Activated B cell treated with CpG ODN at 0.5 μM for 24 hours (primary cell): ENCODE measurements around the gene TCEAL1. TPM values are rescaled to one million over a fixed set of nuclear protein-coding genes. Genes with fewer than 3 reads are reported as not detected.
"Not testable (repeated sequence)": the region's sequence is repeated elsewhere in the genome, so short reads cannot be mapped to it uniquely, and the experiment has no call there.

ENCODE experiments used
- ATAC-seq: fragments of 200-7000 bp; cut with Tn5 transposase; one replicate; pipeline ENCODE4 v1.10.0; 2021; ENCODE audit warnings: low read depth, mild to moderate bottlenecking, moderate library complexity
- CTCF ChIA-PET: fragments of 350-600 bp; sonication (Branson Sonifier 250); formaldehyde crosslinking; loops from one replicate; lab custom pipeline; 2021; ENCODE audit warnings: antibody characterized with exemption; lab: Charles Lee
- POLR2A ChIA-PET: fragments of 350-600 bp; sonication (Branson Sonifier 250); formaldehyde crosslinking; loops from one replicate; lab custom pipeline; 2021; ENCODE audit warnings: antibody characterized with exemption; lab: Charles Lee
- DNase-seq: peaks from one replicate; pipeline ENCODE4 v3.0.0; 2022
- H3K27ac Mint-ChIP-seq: one replicate; pipeline ENCODE4 v1.8.0; 2020; ENCODE audit warnings: mixed read lengths
- H3K27me3 Mint-ChIP-seq: one replicate; pipeline ENCODE4 v1.8.0; 2021; ENCODE audit warnings: mixed read lengths
- H3K36me3 Mint-ChIP-seq: one replicate; pipeline ENCODE4 v1.8.0; 2021; ENCODE audit warnings: low read depth, mixed read lengths
- H3K4me1 Mint-ChIP-seq: one replicate; pipeline ENCODE4 v1.8.0; 2021; ENCODE audit warnings: mixed read lengths
- H3K4me3 Mint-ChIP-seq: one replicate; pipeline ENCODE4 v1.8.0; 2020; ENCODE audit warnings: mild to moderate bottlenecking, mixed read lengths
- H3K9me3 Mint-ChIP-seq: one replicate; pipeline ENCODE4 v1.8.0; 2020; ENCODE audit warnings: mixed read lengths
- CTCF ChIP-seq: fragments of 200-600 bp; IDR thresholded peaks from one replicate; pipeline ENCODE4 v1.8.0; 2022; ENCODE audit warnings: antibody characterized with exemption, mild to moderate bottlenecking
- intact Hi-C: fragments of 100-400 bp; cut with micrococcal nuclease; formaldehyde crosslinking; loops from one replicate; pipeline ENCODE4 v1.15.1; 2024
- total RNA-seq: library from RNA; stranded (reverse); gene quantifications from 2 replicates; pipeline ENCODE4 v1.2.3, GENCODE V29; 2022

Gene TCEAL1
- total RNA-seq, 1 donor from 2014 or later, result 10.4 TPM

GRCh38 chrX:103658681-103659433 lies 30.1 kb downstream of the TCEAL1 start:
- no peak overlapping the region for H3K4me3 Mint-ChIP-seq
- H3K36me3 Mint-ChIP-seq, result no peaks in the 10 kb centered on the region
- DNase-seq, result no peak
- no peaks in the 10 kb centered on the region for H3K4me1 Mint-ChIP-seq
- TF ChIP-seq CTCF, result no peak
- intact Hi-C loops, result no loop called here
- no peak for ATAC-seq
- H3K9me3 Mint-ChIP-seq, result no peaks in the 10 kb centered on the region
- H3K27me3 Mint-ChIP-seq, result peaks cover 7% of the 10 kb centered on the region
- CTCF ChIA-PET, result no interaction called here
- POLR2A ChIA-PET, result no interaction called here
- no peak overlapping the region for H3K27ac Mint-ChIP-seq

- H3K4me1 Mint-ChIP-seq, H3K27ac Mint-ChIP-seq, H3K36me3 Mint-ChIP-seq, POLR2A ChIA-PET, H3K27me3 Mint-ChIP-seq, DNase-seq, H3K4me3 Mint-ChIP-seq, intact Hi-C loops, ATAC-seq, CTCF ChIA-PET, H3K9me3 Mint-ChIP-seq: not testable (repeated sequence)
These were observed 30.7 kb downstream of the TCEAL1 start for GRCh38 chrX:103659460-103659859.

- ChIA-PET CTCF (no interaction called here), POLR2A (no interaction called here)
- H3K9me3 Mint-ChIP-seq, result no peaks in the 10 kb centered on the region
- no peaks in the 10 kb centered on the region for H3K4me1 Mint-ChIP-seq
- ATAC-seq (no peak), DNase-seq (no peak)
- no peak overlapping the region for H3K4me3 Mint-ChIP-seq
- intact Hi-C loops, result no loop called here
- TF ChIP-seq CTCF, result no peak
- H3K27me3 Mint-ChIP-seq, result peaks cover 7% of the 10 kb centered on the region
- H3K36me3 Mint-ChIP-seq, result no peaks in the 10 kb centered on the region
- H3K27ac Mint-ChIP-seq, result no peak overlapping the region
These were observed 35.4 kb downstream of the TCEAL1 start for GRCh38 chrX:103663981-103664762.

GRCh38 chrX:103666202-103667107 lies 37.7 kb downstream of the TCEAL1 start:
- Mint-ChIP-seq H3K4me3 (no peak overlapping the region), H3K36me3 (no peaks in the 10 kb centered on the region), H3K4me1 (no peaks in the 10 kb centered on the region), H3K27me3 (peaks cover 7% of the 10 kb centered on the region), H3K9me3 (no peaks in the 10 kb centered on the region), H3K27ac (no peak overlapping the region)
- no peak for ATAC-seq
- DNase-seq, result no peak
- CTCF ChIA-PET, result no interaction called here
- intact Hi-C loops, result no loop called here
- no peak for TF ChIP-seq CTCF
- POLR2A ChIA-PET, result no interaction called here

GRCh38 chrX:103669745-103670144 lies 41.0 kb downstream of the TCEAL1 start:
- Mint-ChIP-seq H3K4me1 (no peaks in the 10 kb centered on the region), H3K9me3 (no peaks in the 10 kb centered on the region), H3K27me3 (no peaks in the 10 kb centered on the region), H3K27ac (no peak overlapping the region), H3K4me3 (no peak overlapping the region), H3K36me3 (peaks cover 4% of the 10 kb centered on the region)
- ATAC-seq (no peak), DNase-seq (no peak)
- TF ChIP-seq CTCF, result no peak
- POLR2A ChIA-PET, result no interaction called here
- intact Hi-C loops, result no loop called here
- CTCF ChIA-PET, result no interaction called here
